MCF 10A (cell line): ENCODE measurements around the gene AUTS2. TPM values are rescaled to one million over a fixed set of nuclear protein-coding genes. Genes with fewer than 3 reads are reported as not detected.

Source experiments
- BruUV-seq: library from RNA; stranded (reverse); fragments of 400-500 nt; replicated peaks from 2 replicates; lab custom pipeline; 2021; lab: Mats Ljungman, UMichigan
- CTCF ChIA-PET: fragments of 300-600 bp; sonication (Branson Sonifier 250); formaldehyde crosslinking; extraction: SDS; loops from one replicate; lab custom pipeline; 2021; ENCODE audit warnings: antibody characterized with exemption, inconsistent platforms; lab: Yijun Ruan, JAX
- POLR2A ChIA-PET: fragments of 300-600, 350-650 bp; sonication (Branson Sonifier 250); formaldehyde crosslinking; extraction: SDS; loops from one replicate; lab custom pipeline; 2020; ENCODE audit warnings: antibody characterized with exemption, inconsistent platforms; lab: Yijun Ruan, JAX
- DNase-seq: peaks from one replicate; pipeline ENCODE4 v3.0.0-alpha.2; 2018; ENCODE audit not compliant: unreplicated experiment
- H3K27ac Mint-ChIP-seq: one replicate; pipeline ENCODE4 v1.8.0; 2022; ENCODE audit warnings: mild to moderate bottlenecking, low read depth, mixed read lengths; ENCODE audit not compliant: unreplicated experiment
- H3K27me3 Mint-ChIP-seq: one replicate; pipeline ENCODE4 v1.8.0; 2022; ENCODE audit warnings: mixed read lengths; ENCODE audit not compliant: insufficient read depth, unreplicated experiment
- H3K36me3 Mint-ChIP-seq: one replicate; pipeline ENCODE4 v1.8.0; 2022; ENCODE audit warnings: mild to moderate bottlenecking, moderate library complexity, mixed read lengths; ENCODE audit not compliant: insufficient read depth, unreplicated experiment
- H3K4me1 Mint-ChIP-seq: one replicate; pipeline ENCODE4 v1.8.0; 2022; ENCODE audit warnings: mixed read lengths; ENCODE audit not compliant: insufficient read depth, unreplicated experiment
- H3K4me3 Mint-ChIP-seq: one replicate; pipeline ENCODE4 v1.8.0; 2022; ENCODE audit warnings: mild to moderate bottlenecking, moderate library complexity, mixed read lengths; ENCODE audit not compliant: unreplicated experiment
- H3K9me3 Mint-ChIP-seq: one replicate; pipeline ENCODE4 v1.8.0; 2022; ENCODE audit warnings: mixed read lengths; ENCODE audit not compliant: unreplicated experiment
- intact Hi-C: fragments of 100-400 bp; cut with micrococcal nuclease; formaldehyde crosslinking; loops from 2 replicates; pipeline ENCODE4 v1.14.1; 2022
- total RNA-seq: library from RNA; stranded (reverse); gene quantifications from 2 replicates; pipeline ENCODE4 v1.2.3, GENCODE V29; 2022
- TF ChIP-seq, protein P1 (sequence below): fragments of 200-600 bp; IDR thresholded peaks from one replicate; pipeline ENCODE4 v1.8.0; 2022; ENCODE audit warnings: antibody characterized with exemption, mild to moderate bottlenecking; ENCODE audit not compliant: unreplicated experiment

The AUTS2 gene
- total RNA-seq, 1 experiment from 2014 or later, result 1.3 TPM

DNA sequence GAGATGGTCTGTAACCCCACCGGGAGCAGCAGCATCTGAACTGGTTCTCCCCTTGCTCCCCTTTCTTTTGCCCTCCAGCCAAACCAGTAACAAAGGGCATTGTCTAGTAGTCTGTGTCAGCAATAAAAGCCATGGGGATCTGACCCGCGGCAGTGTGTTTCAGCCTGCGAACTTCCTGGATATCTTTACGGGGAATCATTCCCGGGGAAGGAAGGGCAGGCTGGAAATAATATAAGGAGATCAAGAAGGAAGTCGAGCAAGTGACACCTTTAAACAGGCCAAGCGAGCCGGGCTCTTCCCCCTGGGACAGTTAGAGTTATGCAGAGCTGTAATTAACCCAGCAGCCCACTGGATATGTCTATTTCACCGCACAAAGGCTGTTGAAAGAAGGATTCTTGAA is 872.5 kb downstream of the AUTS2 start:
- BruUV-seq, result no TSS peak
- no peaks in the 10 kb centered on the region for H3K36me3 Mint-ChIP-seq
- H3K9me3 Mint-ChIP-seq, result peaks cover 44% of the 10 kb centered on the region
- no peak overlapping the region for H3K27ac Mint-ChIP-seq
- ChIA-PET POLR2A (no interaction called here), CTCF (no interaction called here)
- H3K4me1 Mint-ChIP-seq, result no peaks in the 10 kb centered on the region
- DNase-seq, result no peak
- TF ChIP-seq, protein P1, sequence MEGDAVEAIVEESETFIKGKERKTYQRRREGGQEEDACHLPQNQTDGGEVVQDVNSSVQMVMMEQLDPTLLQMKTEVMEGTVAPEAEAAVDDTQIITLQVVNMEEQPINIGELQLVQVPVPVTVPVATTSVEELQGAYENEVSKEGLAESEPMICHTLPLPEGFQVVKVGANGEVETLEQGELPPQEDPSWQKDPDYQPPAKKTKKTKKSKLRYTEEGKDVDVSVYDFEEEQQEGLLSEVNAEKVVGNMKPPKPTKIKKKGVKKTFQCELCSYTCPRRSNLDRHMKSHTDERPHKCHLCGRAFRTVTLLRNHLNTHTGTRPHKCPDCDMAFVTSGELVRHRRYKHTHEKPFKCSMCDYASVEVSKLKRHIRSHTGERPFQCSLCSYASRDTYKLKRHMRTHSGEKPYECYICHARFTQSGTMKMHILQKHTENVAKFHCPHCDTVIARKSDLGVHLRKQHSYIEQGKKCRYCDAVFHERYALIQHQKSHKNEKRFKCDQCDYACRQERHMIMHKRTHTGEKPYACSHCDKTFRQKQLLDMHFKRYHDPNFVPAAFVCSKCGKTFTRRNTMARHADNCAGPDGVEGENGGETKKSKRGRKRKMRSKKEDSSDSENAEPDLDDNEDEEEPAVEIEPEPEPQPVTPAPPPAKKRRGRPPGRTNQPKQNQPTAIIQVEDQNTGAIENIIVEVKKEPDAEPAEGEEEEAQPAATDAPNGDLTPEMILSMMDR, result no peak
- no peak overlapping the region for H3K4me3 Mint-ChIP-seq
- intact Hi-C loops, result no loop called here
- no peaks in the 10 kb centered on the region for H3K27me3 Mint-ChIP-seq

DNA sequence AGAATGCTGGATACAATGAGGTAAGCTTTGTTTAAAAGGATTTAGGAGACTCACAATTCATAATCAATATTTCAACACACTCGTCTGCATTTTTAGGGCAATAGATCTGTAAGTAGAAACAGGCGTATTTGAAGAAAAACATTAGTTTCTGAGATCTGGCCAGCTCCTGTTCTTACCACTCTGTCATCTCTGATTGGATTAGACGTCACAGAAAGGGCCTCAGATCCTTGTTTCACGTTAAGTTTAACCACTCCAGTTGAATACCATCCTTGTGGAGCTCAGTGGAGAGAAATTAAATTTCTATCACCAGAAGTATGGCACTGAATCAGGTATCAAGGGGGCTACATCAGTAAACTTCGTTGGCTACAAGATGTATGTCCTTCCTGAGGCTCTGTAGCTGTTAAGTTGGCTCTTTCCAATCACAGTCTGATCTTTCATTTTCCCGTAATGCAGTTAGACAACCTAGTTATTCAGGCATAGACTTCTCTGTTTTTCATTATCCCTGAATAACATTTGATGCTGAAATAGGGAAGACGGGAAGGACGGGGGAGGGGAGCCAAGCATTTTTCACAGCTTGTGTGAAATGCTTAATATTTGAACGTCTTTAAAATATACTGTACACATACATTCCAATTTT is 874.4 kb downstream of the AUTS2 start:
- DNase-seq, result no peak
- ChIA-PET CTCF (interaction anchor here (1.2 kb wide), 1 partner anchor 10 kb away, joined by 3 read pairs; no protein-coding TSS in a partner anchor), POLR2A (no interaction called here)
- Mint-ChIP-seq H3K4me1 (no peaks in the 10 kb centered on the region), H3K27me3 (no peaks in the 10 kb centered on the region), H3K27ac (no peak overlapping the region), H3K4me3 (no peak overlapping the region), H3K9me3 (peaks cover 33% of the 10 kb centered on the region), H3K36me3 (no peaks in the 10 kb centered on the region)
- TF ChIP-seq, protein P1, result no peak
- BruUV-seq, result no TSS peak
- intact Hi-C loops, result no loop called here

DNA sequence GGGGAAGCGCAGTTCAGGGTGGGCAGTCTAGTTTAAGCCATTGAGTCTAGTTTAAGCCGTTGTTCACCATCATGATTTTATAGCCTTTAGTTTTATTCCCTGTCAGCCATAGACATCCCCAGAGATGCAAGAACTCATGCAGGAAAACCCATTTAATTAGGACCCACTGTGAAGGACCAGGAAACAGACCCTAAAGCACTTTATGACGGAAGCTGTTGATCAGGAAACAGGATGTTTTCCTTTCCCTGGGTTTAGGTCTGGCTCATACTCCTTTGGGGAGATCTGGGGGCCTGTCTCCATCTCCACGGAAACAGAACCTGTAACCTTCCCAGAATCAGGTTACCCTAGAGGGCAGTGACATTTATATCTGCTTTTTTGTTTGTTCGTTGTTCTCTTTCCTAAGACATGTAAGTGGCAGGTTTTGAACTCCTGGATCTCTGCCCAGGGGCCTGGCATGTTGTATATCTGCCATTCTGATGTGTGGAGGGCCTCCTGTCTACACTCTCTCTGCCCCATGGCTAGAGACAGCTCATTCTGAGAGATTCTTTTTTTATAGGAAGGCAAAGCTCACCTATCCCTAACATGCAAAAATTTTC is 876.5 kb downstream of the AUTS2 start:
- H3K9me3 Mint-ChIP-seq, result peaks cover 25% of the 10 kb centered on the region
- CTCF ChIA-PET, result interaction anchor here (0.6 kb wide), 1 partner anchor 15 kb away, joined by 4 read pairs; no protein-coding TSS in a partner anchor

More for the DNA sequence above, 876.5 kb downstream of the AUTS2 start:
- Mint-ChIP-seq H3K4me1 (no peaks in the 10 kb centered on the region), H3K4me3 (no peak overlapping the region), H3K36me3 (peaks cover 6% of the 10 kb centered on the region), H3K27ac (no peak overlapping the region), H3K27me3 (no peaks in the 10 kb centered on the region)
- POLR2A ChIA-PET, result no interaction called here
- no peak for DNase-seq
- TF ChIP-seq, protein P1, result no peak
- intact Hi-C loops, result no loop called here
- no TSS peak for BruUV-seq
